ENCODE results near the gene TANC1.
"Not testable (repeated sequence)": the region's sequence is repeated elsewhere in the genome, so short reads cannot be mapped to it uniquely, and the experiment has no call there.

The TANC1 gene

DNA sequence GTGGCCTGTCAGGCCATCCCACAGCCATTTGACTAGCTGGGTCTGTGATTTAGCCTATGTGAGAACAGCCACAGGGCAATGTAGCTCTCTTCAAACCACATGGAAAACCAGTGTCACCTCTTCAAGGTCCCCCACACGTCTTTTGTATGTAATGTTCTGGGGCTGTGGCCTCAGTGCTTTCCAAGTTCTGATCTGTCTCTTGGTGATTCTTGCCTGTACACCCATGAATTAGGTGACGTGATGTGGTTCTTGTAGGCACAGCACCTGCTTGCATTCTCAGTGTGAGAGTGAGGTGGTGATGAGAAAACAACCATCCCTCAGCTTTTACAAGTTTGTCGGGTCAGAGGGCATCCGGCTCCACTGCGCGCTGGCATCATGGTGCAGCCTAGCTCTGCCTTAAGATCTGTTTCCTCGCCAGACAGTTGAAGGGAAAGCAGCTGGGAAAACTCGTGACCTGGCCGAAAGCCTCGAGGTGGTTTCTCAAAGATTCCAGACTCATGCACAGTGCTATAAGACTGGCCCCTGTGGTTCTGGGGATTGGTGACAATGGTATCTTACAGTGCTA lies 125.8 kb downstream of the TANC1 start:
- DNase-seq = no peak

DNA sequence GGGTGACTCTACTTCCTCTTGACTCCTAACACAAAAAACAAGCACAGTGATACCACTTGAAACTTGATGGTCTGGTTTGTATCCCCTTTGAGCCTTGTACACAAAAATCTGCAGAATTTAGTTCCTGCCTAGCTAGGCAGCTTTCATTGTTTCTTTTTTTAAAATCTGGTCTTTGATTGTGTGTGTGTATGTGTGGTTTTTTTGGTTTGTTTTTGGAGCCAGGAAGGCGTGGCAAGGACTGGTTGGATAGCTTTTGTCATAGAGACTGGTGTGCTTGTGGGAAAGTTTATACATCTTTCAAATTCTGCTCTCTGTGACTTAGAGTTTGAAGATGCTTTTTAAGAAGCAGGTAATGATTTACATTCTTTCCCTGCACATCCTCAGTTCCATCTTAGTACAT lies 127.4 kb downstream of the TANC1 start:
- no peak for DNase-seq

DNA sequence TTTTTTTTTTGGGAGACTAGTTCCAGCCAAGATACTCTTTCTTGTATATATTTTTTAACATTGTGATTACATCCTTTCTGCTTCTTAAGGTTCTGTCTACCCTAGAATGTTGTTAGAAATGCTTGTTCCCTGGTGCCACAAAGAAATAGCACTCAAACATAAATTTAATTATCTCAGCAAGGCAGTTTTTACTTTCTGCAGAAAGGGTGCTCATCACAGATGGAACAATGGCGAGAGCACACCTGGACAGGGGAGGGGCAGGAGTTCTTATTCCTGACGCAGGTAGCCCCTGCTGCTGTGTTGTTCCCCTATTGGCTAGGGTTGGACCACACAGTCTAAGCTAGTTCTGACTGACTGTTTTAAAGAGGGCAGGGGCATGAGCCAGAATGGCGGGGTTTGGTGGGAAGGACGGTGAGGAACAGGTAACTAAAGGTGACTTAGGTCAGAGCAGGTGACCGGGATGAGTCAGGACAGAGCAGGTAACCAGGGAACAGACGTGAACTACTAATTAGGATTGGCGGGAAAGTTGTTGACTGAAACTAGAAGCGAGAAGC lies 127.9 kb downstream of the TANC1 start:
- DNase-seq = not testable (repeated sequence)

DNA sequence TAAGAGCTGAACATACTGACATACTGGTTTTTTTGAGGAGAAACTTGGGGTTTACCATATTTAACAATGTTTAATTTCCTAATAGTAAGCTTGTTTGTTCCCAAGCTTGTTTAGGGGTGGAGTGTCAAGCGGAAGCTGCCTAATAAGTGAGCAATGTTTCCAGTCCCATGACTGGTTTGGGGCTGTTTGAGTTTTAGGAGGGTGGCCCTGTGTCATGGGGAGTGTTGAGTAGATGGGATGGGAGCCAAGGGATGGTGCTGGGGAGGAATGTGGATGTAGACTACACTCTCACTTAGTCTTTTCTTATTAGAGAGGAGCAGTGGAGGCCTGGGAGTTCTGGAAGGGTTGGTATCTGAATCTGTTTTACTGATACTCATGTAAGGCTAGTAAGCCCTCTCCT lies 128.5 kb downstream of the TANC1 start:
- DNase-seq = no peak

DNA sequence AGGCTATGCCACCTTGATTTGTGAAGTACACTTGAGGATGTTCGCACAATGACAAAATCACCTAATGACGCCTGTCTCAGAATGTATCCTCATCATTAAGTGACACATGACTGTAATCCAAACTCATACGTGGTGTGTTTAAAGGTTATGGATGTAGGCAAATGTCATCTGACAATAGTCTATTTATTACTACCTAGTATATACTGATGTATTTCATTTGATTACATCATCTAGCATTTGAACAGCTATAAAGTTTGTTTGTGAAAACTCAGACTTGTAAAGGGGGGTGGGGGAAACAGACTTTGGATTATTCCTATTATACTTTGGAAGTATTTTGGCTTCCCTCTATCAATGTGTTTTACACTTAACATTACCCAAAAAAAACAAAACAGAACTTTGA lies 129.9 kb downstream of the TANC1 start:
- no peak for DNase-seq

DNA sequence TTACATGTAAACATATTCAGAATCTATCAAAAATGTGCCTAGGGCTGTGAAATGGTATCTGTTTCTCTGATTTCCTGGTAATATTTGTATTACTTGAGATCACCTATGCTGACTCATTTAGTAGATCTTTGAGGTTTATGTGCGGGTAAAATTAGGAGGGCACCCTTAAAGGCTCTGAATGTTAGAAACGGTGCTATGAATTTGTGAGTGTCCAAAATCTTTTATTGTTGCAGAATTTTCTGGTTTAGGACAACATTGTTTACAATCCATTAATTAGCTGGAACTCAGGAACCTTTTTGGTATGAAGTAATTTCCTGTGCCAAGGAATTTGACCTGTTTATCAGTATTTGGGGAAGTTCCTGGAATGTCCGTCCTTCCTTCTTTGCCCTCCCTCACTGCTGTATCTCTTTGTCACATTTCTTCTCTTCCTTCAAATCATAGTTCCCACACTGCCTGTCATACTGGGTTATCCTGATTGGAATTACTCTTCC lies 130.5 kb downstream of the TANC1 start:
- DNase-seq = no peak

- no peak for DNase-seq
These were observed 133.5 kb downstream of the TANC1 start for GRCh38 chr2:159101755-159102489.

DNA sequence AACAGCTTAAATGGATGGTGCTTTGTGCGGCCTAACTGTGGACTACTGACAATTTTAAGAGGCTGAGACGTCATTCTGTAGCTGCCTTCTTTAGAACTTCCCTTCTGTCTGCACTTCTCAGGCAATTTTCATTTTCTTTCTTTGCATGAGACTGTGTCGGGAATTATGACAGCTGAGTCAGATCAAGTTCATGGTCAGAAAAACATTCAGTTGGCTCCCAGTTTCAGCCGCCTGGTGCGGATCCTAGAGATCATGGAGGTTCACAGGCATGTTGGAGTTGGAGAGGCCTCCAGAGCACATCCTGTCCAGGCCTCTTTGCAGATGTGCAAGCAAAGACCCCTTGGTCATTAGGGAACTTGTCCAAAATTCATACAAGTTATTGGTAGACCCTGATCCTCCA lies 135.0 kb downstream of the TANC1 start:
- no peak for DNase-seq

GRCh38 chr2:159106109-159106508 lies 137.7 kb downstream of the TANC1 start:
- DNase-seq = no peak

DNA sequence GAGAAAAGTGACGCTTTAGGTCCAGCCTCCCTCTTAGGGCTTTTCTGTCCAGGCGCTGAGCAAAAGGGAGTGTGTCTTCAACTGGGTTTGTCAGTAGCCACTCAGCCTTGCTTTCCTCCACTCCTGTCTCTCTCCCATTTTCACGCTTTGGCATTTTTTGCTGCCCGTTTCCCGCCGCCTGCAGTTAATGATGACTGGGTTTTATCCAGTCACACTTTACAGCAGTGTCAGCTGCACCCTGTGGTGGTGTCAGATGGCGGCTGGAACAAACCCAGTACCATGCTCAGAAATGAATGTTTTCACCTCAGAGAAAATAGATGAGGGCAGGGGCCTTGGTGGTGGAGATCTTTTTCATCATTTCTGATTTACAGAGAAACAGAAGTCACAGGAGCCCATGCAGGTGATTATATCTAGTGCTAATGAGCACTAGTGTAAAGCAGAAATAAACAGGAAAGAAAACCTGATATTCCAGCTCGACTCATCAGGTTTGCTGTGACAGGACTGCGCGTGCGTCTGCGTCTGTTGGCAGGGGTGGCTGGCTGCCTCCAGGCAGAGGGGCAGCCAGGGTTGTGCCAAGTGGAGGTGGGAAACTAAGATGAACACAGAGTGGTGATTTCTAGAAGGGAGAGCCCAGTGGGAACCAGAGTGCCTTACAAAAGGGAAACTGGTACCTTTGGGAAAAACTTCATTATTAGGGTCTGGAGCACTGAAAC lies 139.9 kb downstream of the TANC1 start:
- no peak for DNase-seq

- DNase-seq = no peak
These were observed 141.1 kb downstream of the TANC1 start for GRCh38 chr2:159109517-159109916.

GRCh38 chr2:159110784-159111183 lies 142.3 kb downstream of the TANC1 start:
- DNase-seq = no peak

- DNase-seq = no peak
These were observed 143.0 kb downstream of the TANC1 start for GRCh38 chr2:159111346-159111927.

DNA sequence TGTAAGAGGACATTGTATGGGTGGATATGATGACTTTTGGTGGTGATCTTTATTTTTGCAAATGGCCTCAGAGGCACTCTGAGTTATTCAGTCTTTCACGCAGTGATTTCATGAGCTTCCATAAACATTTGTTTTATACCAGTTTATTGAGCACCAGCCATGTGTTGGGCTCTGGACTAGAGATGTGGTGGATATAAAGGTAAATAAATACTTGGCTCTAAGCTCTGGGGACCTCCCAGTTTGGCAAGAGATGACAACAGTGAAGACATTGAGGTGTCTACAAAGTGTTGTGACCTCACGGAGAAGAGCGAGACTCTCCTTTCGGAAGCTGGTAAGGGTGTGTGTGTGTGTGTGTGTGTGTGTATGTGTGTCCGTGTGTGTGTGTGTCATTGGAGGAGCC lies 146.4 kb downstream of the TANC1 start:
- DNase-seq = no peak

DNA sequence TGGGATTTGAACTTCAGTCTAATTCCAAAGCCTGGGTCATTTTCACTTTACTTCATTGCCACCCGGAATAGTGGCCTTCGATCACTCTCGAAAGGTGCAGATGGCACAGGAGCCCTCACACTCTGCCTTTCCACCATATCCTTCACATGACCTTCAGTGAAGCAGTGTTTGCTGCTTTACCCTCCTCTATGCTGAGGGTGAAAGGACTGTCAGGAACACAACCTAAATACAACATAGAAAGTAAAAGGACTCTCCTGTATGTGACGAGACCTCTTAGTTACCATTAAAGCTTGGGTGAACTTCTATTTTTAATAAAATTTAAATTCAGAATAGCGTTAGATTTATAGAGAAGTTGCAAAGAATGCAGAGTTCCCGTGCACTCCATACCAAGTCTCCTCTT lies 148.5 kb downstream of the TANC1 start:
- no peak for DNase-seq

- no peak for DNase-seq
These were observed 149.2 kb downstream of the TANC1 start for GRCh38 chr2:159117658-159118057.

DNA sequence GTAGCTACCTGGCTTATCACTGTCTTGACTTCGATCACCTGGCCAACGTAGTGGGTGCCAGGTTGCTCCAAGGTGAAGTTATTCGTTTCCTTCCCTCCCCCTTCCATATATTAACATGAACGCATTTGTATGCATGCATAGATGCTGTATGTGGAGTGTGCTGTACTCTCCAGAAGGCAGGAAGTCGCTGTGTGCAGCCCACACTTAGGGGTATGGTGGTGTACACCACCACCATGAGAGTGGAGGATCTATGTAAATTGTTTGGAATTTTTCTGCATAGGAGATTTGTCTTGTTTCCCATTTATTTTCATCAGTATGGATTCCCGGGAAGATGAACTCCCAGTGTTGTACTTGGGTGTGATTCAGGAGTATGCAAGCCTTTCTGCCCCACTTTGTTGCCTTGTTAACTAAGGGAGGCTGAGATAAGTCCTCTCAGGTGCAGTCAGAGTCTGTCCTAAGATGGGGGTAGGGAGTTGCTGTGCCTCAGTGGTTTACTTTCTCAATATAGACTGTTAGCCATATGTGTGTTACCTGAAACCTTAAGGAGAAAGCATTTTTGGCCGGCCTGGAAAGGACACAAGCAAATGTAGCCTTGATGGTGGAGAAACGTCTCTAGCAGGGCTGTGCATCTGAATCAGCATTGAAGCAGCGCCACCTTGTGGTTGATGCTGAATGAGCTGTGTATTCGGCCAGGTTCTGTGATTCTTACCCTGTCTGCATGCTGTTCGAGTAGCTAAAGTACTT lies 149.8 kb downstream of the TANC1 start:
- DNase-seq = peak; percentile 92

DNA sequence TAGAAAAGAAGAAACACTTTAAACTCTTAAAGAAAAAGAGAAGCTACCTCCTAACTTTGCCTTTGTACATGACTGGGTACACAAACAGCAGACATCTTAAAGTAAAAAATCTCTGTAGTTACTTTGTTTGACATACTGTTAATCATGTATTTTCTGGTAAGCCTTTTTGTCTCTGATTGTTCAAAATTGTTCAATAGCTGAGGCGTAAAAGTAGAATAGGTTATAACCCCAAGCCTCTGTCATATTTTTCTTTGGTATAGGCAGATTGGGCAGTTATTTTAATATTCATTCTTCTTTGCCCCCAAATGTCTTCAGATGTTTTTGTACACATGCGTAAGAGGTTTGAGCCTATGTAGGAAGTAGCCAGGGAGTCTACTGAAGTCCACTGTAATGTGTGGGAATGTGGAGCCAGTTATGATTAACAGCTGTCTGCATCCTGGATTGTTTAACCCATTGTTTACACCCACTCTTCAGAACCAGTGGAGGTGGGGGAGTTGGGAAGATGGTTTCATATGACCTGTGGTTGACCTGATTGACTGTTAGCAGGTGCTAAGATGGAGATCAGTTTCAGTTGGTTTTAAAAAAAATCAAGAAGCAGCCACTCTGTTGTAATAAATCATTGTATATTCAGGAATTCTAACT lies 150.5 kb downstream of the TANC1 start:
- no peak for DNase-seq

GRCh38 chr2:159119652-159120257 lies 151.3 kb downstream of the TANC1 start:
- no peak for DNase-seq

GRCh38 chr2:159123786-159124185 lies 155.3 kb downstream of the TANC1 start:
- DNase-seq = no peak

DNA sequence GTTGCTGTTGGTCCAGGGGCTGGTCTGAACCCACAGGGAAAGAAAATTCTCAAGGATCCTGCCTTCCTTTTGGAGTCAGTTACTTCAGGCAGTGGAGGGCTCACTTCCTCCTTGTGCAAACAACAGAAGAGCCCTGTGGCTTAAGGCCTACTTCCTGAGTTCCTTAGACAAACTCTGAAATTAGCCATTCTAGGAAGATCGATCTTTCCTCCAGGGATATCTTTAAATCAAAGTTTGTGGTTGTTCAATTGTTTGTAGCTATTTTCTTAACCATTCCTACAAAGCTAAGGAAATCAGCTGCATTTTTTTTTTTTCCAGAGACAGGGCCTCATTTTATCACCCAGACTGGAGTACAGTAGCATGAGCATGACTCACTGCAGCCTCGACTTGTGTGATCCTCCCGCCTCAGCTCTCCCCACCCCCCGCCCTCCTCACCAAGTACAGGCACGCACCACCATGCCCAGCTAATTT lies 156.0 kb downstream of the TANC1 start:
- DNase-seq = peak; percentile 57
